Esophagus mucosa (tissue), 1 donor: Measurements from ENCODE around the gene SEC23B. TPM values are rescaled to one million over a fixed set of nuclear protein-coding genes. Genes with fewer than 3 reads are reported as not detected.
"Not testable (repeated sequence)": the region's sequence is repeated elsewhere in the genome, so short reads cannot be mapped to it uniquely, and the experiment has no call there.

Source experiments
- ATAC-seq: fragments of 200-7000 bp; cut with Tn5 transposase; one replicate; pipeline ENCODE4 v1.9.1; 2020
- total RNA-seq: library from RNA; stranded (reverse); gene quantifications from one replicate; pipeline ENCODE4 v1.2.4, GENCODE V29; 2023
- donor health status: DM: yes; HTN: yes; CAD: no.

Gene SEC23B
- total RNA-seq, 1 donor from 2014 or later = 47.9 TPM

DNA sequence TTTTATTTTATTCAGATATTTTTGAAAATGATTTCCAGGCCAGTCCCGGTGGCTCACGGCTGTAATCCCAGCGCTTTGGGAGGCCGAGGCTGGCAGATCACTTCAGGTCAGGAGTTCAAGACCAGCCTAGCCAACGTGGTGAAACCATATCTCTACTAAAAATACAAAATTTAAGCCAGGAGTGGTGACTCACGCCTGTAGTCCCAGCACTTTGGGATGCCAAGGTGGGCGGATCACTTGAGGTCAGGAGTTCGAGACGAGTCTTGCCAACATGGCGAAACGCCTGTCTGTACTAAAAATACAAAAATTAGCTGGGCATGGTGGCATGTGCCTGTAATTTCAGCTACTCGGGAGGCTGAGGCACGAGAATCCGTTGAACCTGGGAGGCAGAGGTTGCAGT is 19.0 kb downstream of the SEC23B start:
- not testable (repeated sequence) for ATAC-seq

DNA sequence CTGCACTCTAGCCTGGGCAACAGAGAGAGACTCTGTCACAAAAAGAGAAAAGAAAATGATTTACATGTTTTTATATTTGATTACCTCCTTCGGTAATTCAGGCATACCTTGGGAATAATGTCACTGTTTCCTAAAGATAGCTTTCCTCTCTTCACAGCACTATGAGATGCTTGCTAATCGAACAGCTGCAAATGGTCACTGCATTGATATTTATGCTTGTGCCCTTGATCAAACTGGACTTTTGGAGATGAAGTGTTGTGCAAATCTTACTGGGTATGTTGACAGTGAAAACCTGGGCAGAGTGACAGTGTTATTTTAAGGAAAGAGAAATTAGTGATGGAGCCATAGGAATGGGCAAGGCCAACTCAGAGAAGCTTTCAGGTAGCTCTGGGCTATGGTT is 19.6 kb downstream of the SEC23B start:
- no peak for ATAC-seq

DNA sequence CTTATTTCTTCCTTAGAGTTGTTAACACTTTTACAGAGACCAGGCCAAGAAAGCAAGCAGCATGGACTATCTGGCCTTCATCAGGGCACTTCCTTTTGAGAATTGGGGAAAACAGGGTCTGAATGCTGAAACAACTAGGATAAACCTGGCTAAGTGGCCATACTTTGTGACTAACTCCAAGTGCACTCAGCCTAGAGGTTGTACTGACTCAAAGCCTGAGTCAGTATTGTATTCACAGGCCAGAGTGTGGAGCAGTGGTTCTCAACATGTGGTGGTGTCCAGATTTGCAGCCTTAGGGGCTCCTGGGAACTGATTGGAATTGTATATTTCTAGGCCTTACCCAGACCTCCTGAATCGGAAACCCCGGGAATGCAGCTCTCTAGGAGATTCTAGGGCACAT is 20.1 kb downstream of the SEC23B start:
- ATAC-seq = no peak

DNA sequence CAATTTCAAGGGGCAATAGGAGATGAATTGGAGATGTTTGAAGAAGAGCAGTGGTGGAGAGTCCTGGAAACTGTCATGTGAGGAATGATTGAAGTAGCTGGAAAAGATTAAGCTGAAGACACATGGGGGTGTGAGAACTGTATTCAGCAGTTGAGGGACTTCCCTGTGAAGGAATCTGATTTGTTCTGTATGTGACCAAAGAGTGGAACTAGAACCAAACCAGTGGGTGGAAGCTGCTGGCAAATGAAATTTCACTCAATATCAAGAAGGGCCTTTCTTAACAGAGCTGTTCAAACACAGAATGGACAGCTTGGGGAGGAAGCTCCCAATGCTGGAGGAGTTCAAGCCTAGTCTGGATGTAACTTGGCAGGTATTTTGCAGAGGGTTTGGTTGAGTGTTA is 21.3 kb downstream of the SEC23B start:
- ATAC-seq = no peak

DNA sequence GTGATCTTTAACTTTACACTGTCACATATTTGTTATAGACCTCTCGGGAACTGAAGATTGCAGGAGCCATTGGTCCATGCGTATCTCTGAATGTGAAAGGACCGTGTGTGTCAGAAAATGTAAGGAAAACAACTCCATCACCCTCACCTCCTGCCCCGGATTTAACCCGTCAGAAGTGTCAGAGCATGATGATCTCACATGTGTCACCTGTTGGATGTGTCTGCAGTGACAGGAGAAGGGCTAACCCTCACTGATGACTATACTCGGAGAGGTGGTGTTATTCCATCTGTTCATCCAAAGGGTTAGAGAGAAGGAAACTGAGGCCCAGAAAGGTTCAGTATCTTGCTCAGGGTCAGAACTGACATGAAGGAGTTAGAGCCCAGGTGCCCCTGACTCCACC is 24.9 kb downstream of the SEC23B start:
- no peak for ATAC-seq

DNA sequence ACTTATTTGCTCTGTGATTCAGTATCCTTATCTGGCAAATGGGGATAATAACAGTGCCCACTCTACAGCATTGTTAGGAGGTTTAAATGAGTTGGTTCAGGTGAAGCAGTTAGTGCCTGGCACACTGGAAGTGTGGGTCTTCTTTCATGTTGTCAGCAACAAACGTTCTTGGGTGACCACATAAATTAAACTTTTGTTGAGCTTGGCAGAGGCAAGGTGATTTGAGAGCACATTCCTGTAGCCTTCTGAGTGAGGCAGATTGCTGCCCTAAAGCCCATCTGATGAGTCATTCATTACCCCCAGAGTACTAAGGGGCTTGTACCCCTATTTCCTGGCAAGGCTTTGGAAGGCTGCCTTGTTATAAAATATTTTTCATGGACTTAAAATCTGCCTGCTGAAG is 25.8 kb downstream of the SEC23B start:
- no peak for ATAC-seq

DNA sequence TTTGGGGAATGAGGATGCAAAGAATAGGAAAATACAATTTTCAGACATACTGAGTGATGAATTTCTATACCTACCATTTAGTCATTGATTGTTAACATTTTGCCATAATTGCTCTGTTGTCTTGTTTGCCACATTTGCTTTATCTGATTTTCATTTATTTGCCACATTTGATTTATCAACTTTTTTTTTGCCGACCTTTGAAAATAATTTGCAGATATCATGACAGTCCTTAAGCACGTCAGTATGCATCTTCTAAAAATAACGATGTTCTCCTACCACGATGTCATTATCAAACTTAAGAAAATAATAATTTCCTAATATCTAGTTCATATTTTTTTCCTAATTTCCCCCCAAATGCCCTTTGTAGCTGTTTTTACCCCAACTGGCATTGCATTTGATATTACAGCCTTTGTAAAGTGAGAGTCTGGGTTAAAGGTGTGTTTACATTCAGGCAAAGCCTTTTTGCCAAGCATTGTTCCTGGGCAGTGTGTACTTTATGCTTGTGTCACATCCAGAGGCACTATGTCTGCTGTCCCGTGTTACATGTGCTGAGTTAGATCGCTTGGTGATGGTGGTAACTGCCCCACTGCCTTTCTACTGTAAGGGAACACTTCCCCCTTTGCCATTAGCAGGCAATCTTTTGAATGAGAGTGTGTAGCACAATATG is 26.4 kb downstream of the SEC23B start:
- no peak for ATAC-seq

DNA sequence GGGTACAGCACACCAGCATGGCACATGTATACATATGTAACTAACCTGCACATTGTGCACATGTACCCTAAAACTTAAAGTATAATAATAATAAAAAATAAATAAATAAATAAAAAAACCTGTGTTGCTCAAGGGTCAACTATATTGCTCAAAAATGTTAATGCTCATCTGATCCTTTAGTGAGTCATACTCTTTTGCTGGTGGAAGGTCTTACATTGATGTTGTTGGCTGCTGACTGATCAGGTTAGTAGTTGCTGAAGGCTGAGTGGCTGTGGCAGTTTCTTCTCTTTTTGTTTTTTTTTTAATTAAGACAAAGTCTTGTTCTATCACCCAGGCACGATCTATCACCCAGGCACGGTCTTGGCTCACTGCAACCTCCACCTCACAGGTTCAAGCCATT is 29.9 kb downstream of the SEC23B start:
- ATAC-seq = peak; percentile 42

DNA sequence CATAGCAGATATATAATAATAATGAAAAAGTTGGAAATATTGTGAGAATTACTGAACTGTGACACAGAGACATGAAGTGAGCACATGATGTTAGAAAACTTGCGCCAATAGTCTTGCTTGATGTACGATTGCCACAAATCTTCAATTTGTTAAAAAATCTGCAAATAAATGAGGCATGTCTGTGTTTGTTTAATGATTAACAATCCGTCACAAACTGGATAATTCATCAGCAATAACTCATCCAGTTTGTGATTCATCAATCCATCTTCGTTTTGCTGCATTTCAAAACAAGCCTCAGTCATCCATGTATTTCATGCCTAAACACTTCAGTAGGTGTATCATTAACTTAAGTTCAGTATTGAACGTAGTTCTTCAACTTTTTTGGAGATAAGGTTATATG is 34.0 kb downstream of the SEC23B start:
- ATAC-seq = peak; percentile 59

DNA sequence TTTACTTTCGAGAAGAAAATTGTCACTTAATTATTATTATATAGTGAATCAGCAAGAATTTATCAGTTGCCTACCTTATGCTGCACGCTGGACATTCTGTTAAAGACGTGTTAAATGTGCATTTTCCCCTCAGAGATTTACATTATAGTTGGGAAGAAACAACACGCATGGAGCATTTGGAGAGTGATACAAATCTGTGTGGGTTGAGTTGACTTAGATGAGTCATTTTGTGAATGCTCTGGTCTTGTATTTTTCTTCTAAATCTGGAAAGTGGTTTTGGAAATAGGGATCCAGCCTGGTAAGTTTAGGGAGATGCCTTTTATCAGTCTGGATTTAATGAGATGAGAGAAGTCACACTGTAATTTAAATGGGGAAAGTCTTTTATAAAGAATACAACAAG is 35.5 kb downstream of the SEC23B start:
- no peak for ATAC-seq

DNA sequence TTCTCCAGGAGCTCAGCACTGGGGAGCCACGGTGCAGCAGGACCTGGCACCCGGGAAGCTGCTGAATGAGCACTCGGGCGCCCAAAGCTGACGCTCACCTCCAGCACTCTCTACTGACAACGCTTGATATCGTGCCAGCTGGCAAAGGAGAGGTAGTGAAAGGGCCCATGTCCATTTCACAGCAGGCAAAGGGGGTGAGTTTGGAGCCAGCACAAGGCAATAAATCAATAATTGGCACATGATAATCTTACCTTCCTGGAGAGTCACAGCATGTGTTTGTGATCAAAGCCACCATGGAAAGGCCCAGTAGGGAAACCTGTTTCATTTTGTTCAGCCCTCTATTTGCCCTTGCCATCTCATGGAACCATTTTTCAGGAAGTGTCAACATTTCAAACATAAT is 36.2 kb downstream of the SEC23B start:
- no peak for ATAC-seq

DNA sequence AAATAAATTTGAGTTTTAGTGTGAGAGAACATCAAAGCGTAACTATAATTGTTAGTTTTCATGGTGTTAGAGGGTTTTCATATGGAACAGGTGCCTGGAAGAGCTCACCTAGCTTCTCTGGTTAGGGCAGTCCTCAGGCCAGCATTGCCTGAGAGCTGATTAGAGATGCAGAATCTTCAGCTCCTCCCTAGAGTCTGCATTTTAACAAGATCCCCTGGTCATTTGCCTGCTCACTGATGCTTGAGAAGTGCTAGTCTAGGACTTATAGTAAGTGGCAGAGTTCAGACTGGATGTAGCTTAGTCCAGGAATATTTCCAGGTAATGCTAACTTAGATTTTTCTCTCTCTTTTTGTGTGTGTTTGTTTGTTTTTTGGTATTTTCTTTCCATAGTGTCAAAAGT is 37.8 kb downstream of the SEC23B start:
- ATAC-seq = no peak

DNA sequence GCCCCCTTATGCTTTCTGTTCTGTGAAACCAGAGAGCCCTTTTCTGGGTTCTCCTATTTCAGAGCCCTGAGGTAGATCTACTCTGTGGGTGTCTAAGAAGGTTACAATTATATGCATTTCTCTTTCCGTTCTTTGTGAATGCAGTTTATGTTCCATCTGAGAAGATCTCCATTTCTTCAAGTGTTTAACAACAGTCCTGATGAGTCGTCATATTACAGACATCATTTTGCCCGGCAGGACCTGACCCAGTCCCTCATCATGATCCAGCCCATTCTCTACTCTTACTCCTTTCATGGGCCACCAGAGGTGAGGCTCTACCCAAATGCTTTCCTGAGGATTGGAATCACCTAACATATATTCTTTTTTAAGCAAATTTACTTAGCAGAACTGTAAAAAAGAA is 40.7 kb downstream of the SEC23B start:
- ATAC-seq = no peak

DNA sequence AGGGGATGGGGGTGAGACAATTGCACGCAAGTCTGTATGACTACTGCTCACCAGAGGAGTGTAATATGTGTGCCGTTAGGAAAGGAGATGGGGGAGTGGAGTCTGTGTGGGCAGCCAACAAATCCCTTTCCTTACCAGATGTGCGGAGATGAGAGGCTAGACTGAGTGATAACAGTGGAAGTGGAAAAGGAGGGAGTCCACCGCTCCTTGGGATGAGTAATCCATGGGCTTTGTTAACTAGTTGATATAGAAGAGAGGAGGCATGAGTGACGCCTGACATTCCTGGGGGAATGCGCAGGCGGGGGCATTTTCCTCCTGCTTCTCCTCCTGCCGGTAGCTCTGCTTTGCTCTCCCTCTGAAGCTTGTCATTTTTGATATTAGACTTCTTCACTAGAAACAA is 46.0 kb downstream of the SEC23B start:
- ATAC-seq = no peak

DNA sequence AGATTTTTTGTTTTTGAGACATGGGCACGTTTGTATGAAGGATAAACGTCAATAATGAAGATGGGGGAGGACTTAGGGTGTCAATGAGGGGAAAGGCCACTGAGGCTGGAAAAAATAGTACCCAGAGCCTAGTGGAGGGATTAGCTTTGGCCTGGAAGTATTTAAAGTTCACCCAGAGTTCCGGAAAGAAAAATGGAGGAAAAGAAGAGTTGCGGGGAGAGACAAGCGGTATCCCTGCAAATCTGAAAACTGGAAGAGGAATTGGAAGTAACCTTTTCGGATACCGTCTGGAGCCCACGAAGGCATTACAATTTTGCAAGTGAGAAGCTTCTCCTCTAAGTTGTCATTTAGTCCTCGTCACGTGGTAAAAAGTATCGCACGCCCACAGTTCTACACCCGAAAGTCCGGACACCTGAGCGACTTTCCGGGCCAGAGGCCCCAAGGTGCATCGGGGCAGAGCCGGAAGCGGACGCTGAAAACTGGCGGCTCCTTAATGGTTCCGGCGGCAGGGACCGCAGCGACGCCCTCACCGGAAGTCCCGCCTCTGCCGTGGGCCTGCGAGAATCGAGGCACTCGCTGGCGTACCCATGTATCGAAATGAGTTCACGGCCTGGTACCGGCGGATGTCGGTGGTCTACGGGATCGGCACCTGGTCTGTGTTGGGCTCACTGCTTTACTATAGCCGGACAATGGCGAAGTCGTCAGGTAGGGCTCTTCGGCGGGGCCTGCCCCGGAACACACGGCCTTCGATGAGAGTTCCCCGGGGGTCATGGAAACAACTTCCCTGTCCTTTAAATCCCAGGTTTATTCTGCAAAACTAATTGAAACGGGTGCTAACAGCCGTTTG is 59.4 kb downstream of the SEC23B start, which contains the start of gene SMIM26:
TSS of gene SMIM26 (plus strand) at position 541 of the 847 bp plus-strand sequence. CDS start at position 588, 47 bp downstream.
- ATAC-seq = peak; percentile 99

DNA sequence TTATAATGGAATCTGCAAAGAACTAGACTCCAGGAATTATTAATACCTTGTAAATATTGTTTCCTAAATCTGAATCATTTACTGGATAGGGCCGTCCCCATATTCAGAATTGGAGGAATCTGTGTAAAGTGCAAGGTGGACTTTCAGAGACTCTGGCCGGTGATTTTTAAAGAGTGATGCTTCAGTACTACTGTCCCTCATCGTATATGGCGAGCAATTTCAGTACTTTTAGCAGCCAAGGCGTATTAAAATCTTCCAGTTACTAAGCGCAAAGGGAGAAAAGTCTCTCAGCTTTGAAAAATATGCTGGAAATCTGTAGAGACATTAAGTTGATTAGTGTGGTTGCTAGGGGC is 60.0 kb downstream of the SEC23B start:
- ATAC-seq = no peak

DNA sequence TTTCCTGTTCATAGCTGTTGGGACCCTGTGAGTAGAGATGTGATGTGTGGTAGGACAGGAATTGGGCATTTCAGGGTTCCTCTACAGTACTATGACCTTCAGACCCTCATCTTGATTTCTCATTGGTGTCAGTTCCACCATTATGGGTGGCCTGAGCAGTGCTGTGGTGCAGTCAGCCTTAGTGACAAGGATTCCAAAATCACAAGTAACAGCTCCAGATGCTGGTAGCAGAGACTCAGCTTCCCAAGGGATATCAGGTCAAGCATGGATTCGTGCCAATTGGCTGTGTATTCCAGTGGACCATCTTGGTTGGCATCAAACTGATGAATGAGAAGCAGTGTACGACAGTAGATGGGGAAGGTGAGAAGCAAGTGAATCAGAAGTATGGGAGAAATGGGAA is 63.3 kb downstream of the SEC23B start:
- no peak for ATAC-seq

DNA sequence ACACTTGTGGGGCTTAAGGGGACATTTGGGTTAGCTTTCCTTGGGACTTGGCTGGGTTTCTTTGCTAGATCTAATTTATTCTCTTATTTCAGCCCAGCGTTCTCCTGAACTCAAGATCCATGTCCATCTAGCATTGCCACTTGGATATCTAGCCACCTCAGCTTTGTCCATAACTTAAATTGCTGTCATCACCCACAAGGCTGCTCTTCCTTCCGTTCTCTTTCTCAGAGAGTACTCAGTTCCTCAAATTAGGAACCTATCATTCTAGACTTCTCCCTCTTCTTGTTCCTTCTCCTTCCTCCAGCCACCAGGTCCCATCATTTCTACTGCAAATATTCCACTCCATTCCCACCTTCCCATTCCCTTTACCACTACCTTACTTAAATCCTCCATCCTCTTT is 63.8 kb downstream of the SEC23B start:
- no peak for ATAC-seq

DNA sequence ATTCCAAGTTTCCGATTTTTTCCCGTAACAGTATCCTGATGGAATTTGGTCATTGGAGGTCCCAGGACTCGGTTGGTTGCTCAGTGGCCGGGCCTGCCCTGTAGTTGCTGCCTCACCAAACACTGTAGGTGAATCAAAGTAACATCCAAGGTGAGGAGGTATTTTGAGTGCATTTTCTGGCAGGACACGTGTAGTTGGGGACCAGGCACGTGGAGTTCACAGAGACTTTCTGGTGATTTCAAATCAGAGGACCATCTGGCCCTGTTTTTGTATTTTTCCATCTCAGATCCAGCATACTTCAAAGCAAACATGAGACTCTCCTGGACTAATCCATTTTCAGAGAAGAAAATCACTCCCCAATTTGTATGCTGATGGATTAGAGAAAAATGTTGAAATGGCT is 70.2 kb downstream of the SEC23B start:
- ATAC-seq = no peak

DNA sequence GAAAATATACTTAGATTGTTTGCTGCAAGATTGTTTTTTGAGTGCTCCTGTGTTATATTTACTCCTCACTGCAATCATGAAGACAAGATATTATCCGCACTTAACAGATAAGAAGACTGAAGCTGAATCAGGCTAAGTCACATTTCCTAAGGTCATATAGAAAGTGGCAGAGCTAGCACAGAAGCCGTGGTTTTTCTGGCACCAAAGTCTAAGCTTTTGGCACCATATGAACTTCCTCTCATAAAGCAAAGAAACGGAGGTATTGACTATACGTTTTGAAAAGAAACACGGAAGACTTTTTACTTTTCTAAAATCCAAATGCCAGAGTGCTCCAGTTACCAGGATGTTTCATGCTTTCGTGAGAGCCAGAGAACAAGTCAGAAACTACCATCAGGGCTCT is 70.8 kb downstream of the SEC23B start:
- ATAC-seq = no peak

DNA sequence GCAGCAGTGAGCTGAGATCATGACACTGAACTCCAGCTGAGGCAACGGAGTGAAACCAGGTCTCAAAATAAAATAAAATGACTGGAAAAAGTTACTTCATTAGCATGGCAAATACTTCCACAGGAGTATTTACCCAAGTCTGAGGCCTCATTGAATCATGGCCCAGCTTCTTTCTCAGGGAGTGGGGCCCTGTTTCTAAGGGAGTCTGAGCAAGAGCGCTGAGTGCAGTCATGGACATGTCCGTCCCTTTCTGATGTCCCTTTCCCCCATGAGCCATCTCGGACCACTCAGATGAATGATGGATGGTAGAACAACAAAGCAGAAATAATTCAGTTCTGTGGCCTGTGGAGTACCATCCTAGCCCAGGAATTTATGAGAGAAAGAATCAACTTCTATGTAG is 72.3 kb downstream of the SEC23B start:
- no peak for ATAC-seq

DNA sequence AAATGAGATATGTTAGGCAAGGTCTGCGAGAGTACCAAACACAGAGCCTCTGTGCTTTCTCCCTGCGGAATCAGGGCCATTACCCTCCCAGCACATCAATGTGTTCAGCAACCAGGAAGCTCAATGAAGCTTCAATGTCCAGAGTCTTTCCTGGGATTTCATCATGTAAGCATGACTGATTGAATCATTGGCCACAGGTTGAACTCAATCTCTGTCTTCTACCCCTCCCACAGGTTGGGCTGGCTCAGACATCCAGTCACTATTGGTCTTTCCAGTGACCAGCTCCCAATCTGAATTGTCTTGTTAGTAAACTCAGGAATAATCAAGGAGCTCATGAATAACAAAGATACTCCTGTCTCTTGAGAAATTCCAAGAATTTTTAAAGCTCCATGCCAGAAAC is 77.4 kb downstream of the SEC23B start:
- peak; percentile 51 for ATAC-seq

DNA sequence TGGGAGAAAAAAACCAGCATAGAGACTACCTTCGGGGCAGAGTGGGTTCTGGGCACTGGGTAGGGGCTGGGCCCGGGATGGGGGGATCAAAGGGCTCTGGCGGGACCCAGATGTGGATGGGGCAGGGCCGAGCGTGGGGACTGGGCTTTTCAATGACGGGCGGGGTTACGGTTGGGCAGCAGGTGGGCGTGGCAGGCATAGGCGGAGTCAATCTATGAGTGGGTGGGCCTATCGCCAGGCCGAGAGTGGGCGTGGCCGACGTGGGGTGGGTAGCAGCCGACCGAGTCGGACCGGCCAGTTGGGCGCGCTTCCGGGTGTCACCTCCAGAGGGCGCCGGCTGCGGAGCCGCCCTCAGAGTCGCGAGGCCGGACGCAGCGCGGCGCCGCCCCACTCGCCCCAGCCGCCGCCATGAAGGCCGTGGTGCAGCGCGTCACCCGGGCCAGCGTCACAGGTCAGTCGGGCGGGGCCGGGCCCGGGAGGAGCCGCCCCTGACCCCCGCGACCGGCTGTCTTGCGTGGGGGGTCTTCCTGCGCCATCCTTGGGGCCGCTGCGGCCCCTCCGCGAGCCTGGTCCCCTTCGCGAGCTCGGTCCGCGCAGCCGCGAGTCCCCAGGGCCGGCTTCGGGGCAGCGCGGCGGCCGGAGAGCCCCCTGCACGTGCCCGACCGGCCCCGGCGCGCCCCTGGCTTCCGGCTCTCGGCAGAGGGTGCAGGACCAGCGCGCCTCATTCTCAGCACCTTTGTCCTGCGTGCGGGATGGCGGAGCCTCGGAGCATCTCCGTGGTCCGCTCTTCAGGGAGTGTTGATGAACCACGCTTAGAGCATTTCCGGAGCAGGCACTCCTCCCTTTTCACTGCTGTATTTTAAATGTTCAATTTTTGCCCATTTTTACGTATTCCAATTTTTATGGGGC is 80.2 kb downstream of the SEC23B start, which contains the start of gene DTD1:
TSS of gene DTD1 (plus strand) at position 390 of the 909 bp plus-strand sequence. CDS start at position 409, 19 bp downstream.
- ATAC-seq = peak; percentile 98
